GM23248 (cell line): ENCODE results near the gene C10orf90. TPM values are rescaled to one million over a fixed set of nuclear protein-coding genes. Genes with fewer than 3 reads are reported as not detected.

Source experiments
- DNase-seq: peaks from one replicate; pipeline ENCODE4 v3.0.0-alpha.2; 2015
- H2AFZ ChIP-seq: fragments of 200-600 bp; sonication (generic); 2 replicates; pipeline ENCODE4 v1.6.1; 2016; ENCODE audit warnings: antibody characterized with exemption
- H3F3A ChIP-seq: fragments of 200-600 bp; sonication (generic); 2 replicates; pipeline ENCODE4 v1.6.1; 2016; ENCODE audit warnings: mild to moderate bottlenecking, antibody characterized with exemption, mixed run types; ENCODE audit not compliant: insufficient read depth
- H3K27ac ChIP-seq: fragments of 200-600 bp; sonication (generic); 2 replicates; pipeline ENCODE4 v1.5.1; 2016; ENCODE audit warnings: mild to moderate bottlenecking
- H3K27me3 ChIP-seq: fragments of 200-600 bp; sonication (generic); replicated peaks from 2 replicates; pipeline ENCODE4 v1.6.1; 2016; ENCODE audit warnings: mild to moderate bottlenecking; ENCODE audit not compliant: insufficient read depth
- H3K36me3 ChIP-seq: fragments of 200-600 bp; sonication (generic); 2 replicates; pipeline ENCODE4 v1.6.1; 2016; ENCODE audit warnings: low read depth, mild to moderate bottlenecking
- H3K4me1 ChIP-seq: fragments of 200-600 bp; sonication (generic); 2 replicates; pipeline ENCODE4 v1.6.1; 2016; ENCODE audit warnings: mild to moderate bottlenecking; ENCODE audit not compliant: insufficient read depth
- H3K4me2 ChIP-seq: fragments of 200-600 bp; sonication (generic); one replicate; pipeline ENCODE4 v1.6.1; 2016; ENCODE audit warnings: mild to moderate bottlenecking; ENCODE audit not compliant: unreplicated experiment
- H3K4me3 ChIP-seq: fragments of 200-600 bp; sonication (generic); 2 replicates; pipeline ENCODE4 v1.5.1; 2016; ENCODE audit warnings: mild to moderate bottlenecking
- H3K79me2 ChIP-seq: fragments of 200-600 bp; sonication (generic); 2 replicates; pipeline ENCODE4 v1.6.1; 2016; ENCODE audit warnings: mild to moderate bottlenecking; ENCODE audit not compliant: insufficient read depth
- H3K9ac ChIP-seq: fragments of 200-600 bp; sonication (generic); 2 replicates; pipeline ENCODE4 v1.6.1; 2016; ENCODE audit warnings: mild to moderate bottlenecking
- H3K9me2 ChIP-seq: fragments of 200-600 bp; sonication (generic); 2 replicates; pipeline ENCODE4 v1.6.1; 2016; ENCODE audit warnings: mixed run types, mild to moderate bottlenecking, moderate library complexity; ENCODE audit not compliant: insufficient read depth
- H3K9me3 ChIP-seq: fragments of 200-600 bp; sonication (generic); one replicate; pipeline ENCODE4 v1.6.1; 2017; ENCODE audit warnings: low read depth
- H4K20me1 ChIP-seq: fragments of 200-600 bp; sonication (generic); 2 replicates; pipeline ENCODE4 v1.6.0; 2016; ENCODE audit not compliant: insufficient read depth
- EZH2 ChIP-seq: fragments of 200-600 bp; sonication (generic); IDR thresholded peaks from 2 replicates; pipeline ENCODE4 v1.6.1; 2018; ENCODE audit warnings: antibody characterized with exemption, mild to moderate bottlenecking; ENCODE audit not compliant: insufficient read depth, poor library complexity, severe bottlenecking
- EZH2phosphoT487 ChIP-seq: fragments of 200-600 bp; sonication (generic); IDR thresholded peaks from 2 replicates; pipeline ENCODE4 v1.6.1; 2018; ENCODE audit warnings: antibody characterized with exemption, moderate library complexity, mild to moderate bottlenecking, low read depth; ENCODE audit not compliant: insufficient read depth
- WGBS, 2 experiments: methylation state at CpG; one replicate each; pipeline ENCODE4 v1.1.6; 2015 to 2017; ENCODE audit warnings: low lambda C conversion rate in 2 of 2, low coverage in 1 of 2; ENCODE audit errors: missing lambda C conversion rate in 2 of 2; 5-methylcytosine and 5-hydroxymethylcytosine counted together
- in situ Hi-C: fragments of 300-500 bp; cut with MboI; formaldehyde crosslinking; loops from 2 replicates; pipeline ENCODE4 v1.15.0; 2020
- polyA plus RNA-seq: library from polyadenylated mRNA; unstranded; fragments of >200 nt; fragmentation: Nextera tagmentation; extraction: Ambion mirVana; gene quantifications from 2 replicates; pipeline ENCODE4 v1.2.1, GENCODE V29; 2016
- total RNA-seq: library from RNA; depleted of rRNA; stranded (reverse); fragments of >200 nt; shearing (Covaris generic); gene quantifications from 2 replicates; pipeline ENCODE4 v1.2.3, GENCODE V29; 2014

Gene C10orf90
- total and polyA plus RNA-seq, 2 experiments from 2014 or later, result 0.22 to 0.71 TPM

- Histone ChIP-seq H4K20me1 (no peaks in the 10 kb centered on the region), H3K79me2 (no peaks in the 10 kb centered on the region), H3K4me3 (no peak overlapping the region), H3K36me3 (no peaks in the 10 kb centered on the region), H2AFZ (no peak overlapping the region), H3K4me1 (no peaks in the 10 kb centered on the region), H3K9me2 (no peaks in the 10 kb centered on the region), H3F3A (no peaks in the 10 kb centered on the region), H3K4me2 (no peak overlapping the region), H3K27me3 (peaks cover 41% of the 10 kb centered on the region), H3K9me3 (no peaks in the 10 kb centered on the region), H3K27ac (no peak overlapping the region), H3K9ac (no peak overlapping the region)
- no peak for TF ChIP-seq EZH2
- TF ChIP-seq EZH2phosphoT487, result no peak
- 73 to 78% methylated on average over 8 of the region's 8 CpGs for WGBS, 2 experiments
- no peak for DNase-seq
- in situ Hi-C loops, result no loop called here
Observed at GRCh38 chr10:126528315-126528835, 142.1 kb downstream of the C10orf90 start.

GRCh38 chr10:126527645-126528314, 142.7 kb downstream of the C10orf90 start:
- Histone ChIP-seq H3K4me3 (no peak overlapping the region), H3K36me3 (no peaks in the 10 kb centered on the region), H4K20me1 (no peaks in the 10 kb centered on the region), H3F3A (no peaks in the 10 kb centered on the region), H3K27ac (no peak overlapping the region), H2AFZ (no peak overlapping the region), H3K4me2 (no peak overlapping the region), H3K4me1 (no peaks in the 10 kb centered on the region), H3K9ac (no peak overlapping the region), H3K9me3 (no peaks in the 10 kb centered on the region), H3K27me3 (peaks cover 47% of the 10 kb centered on the region), H3K79me2 (no peaks in the 10 kb centered on the region), H3K9me2 (no peaks in the 10 kb centered on the region)
- TF ChIP-seq EZH2, result no peak
- TF ChIP-seq EZH2phosphoT487, result no peak
- DNase-seq, result no peak
- WGBS, 2 experiments, result 70 to 71% methylated on average over 9 of the region's 9 CpGs
- in situ Hi-C loops, result no loop called here

- no peaks in the 10 kb centered on the region for H3K9me2 ChIP-seq
- H3K4me1 ChIP-seq, result no peaks in the 10 kb centered on the region
- TF ChIP-seq EZH2phosphoT487 (no peak), EZH2 (no peak)
- peaks cover 44% of the 10 kb centered on the region for H3K27me3 ChIP-seq
- no peak overlapping the region for H3K9ac ChIP-seq
- no peaks in the 10 kb centered on the region for H3F3A ChIP-seq
- H3K4me3 ChIP-seq, result no peak overlapping the region
- in situ Hi-C loops, result no loop called here
- no peak overlapping the region for H2AFZ ChIP-seq
- no peaks in the 10 kb centered on the region for H4K20me1 ChIP-seq
- H3K27ac ChIP-seq, result no peak overlapping the region
- 45 to 51% methylated on average over 7 of the region's 7 CpGs for WGBS, 2 experiments
- H3K79me2 ChIP-seq, result no peaks in the 10 kb centered on the region
- H3K4me2 ChIP-seq, result no peak overlapping the region
- no peaks in the 10 kb centered on the region for H3K36me3 ChIP-seq
- DNase-seq, result no peak
- no peaks in the 10 kb centered on the region for H3K9me3 ChIP-seq
Observed at GRCh38 chr10:126525326-126525725, 145.2 kb downstream of the C10orf90 start.

- no peak overlapping the region for H2AFZ ChIP-seq
- H3K36me3 ChIP-seq, result no peaks in the 10 kb centered on the region
- H3K4me1 ChIP-seq, result no peaks in the 10 kb centered on the region
- H3K27me3 ChIP-seq, result peaks cover 37% of the 10 kb centered on the region
- no peak overlapping the region for H3K4me2 ChIP-seq
- WGBS, 2 experiments, result 49 to 53% methylated on average over 6 of the region's 6 CpGs
- H3K9ac ChIP-seq, result no peak overlapping the region
- H3K9me2 ChIP-seq, result no peaks in the 10 kb centered on the region
- no peak for DNase-seq
- H3K79me2 ChIP-seq, result no peaks in the 10 kb centered on the region
- no peak overlapping the region for H3K27ac ChIP-seq
- no peak overlapping the region for H3K4me3 ChIP-seq
- H3K9me3 ChIP-seq, result no peaks in the 10 kb centered on the region
- H3F3A ChIP-seq, result no peaks in the 10 kb centered on the region
- in situ Hi-C loops, result no loop called here
- H4K20me1 ChIP-seq, result no peaks in the 10 kb centered on the region
- no peak for TF ChIP-seq EZH2phosphoT487
Observed at GRCh38 chr10:126524526-126524925, 146.0 kb downstream of the C10orf90 start.

GRCh38 chr10:126523071-126523470, 147.4 kb downstream of the C10orf90 start:
- no peak overlapping the region for H3K4me2 ChIP-seq
- 75 to 78% methylated on average over 3 of the region's 3 CpGs for WGBS, 2 experiments
- in situ Hi-C loops, result no loop called here
- H3K4me1 ChIP-seq, result no peaks in the 10 kb centered on the region
- H3F3A ChIP-seq, result no peaks in the 10 kb centered on the region
- H3K9ac ChIP-seq, result no peak overlapping the region
- H3K4me3 ChIP-seq, result no peak overlapping the region
- H3K79me2 ChIP-seq, result no peaks in the 10 kb centered on the region
- peaks cover 31% of the 10 kb centered on the region for H3K27me3 ChIP-seq
- DNase-seq, result no peak
- no peaks in the 10 kb centered on the region for H3K9me2 ChIP-seq
- H4K20me1 ChIP-seq, result no peaks in the 10 kb centered on the region
- H3K36me3 ChIP-seq, result no peaks in the 10 kb centered on the region
- TF ChIP-seq EZH2phosphoT487 (no peak), EZH2 (no peak)
- no peak overlapping the region for H2AFZ ChIP-seq
- no peak overlapping the region for H3K27ac ChIP-seq
- no peaks in the 10 kb centered on the region for H3K9me3 ChIP-seq
